GM10266 (cell line): Measurements from ENCODE around the gene ZDHHC14.

Experiments used
- DNase-seq: peaks from one replicate; pipeline ENCODE4 v3.0.0; 2012; ENCODE audit errors: extremely low spot score
- TF ChIP-seq, protein P1 (sequence below): IDR thresholded peaks from 2 replicates; pipeline ENCODE4 v1.5.1; 2012; ENCODE audit warnings: mild to moderate bottlenecking, low read depth; ENCODE audit not compliant: control insufficient read depth, insufficient read depth; ENCODE audit errors: missing control alignments

ZDHHC14 gene

DNA sequence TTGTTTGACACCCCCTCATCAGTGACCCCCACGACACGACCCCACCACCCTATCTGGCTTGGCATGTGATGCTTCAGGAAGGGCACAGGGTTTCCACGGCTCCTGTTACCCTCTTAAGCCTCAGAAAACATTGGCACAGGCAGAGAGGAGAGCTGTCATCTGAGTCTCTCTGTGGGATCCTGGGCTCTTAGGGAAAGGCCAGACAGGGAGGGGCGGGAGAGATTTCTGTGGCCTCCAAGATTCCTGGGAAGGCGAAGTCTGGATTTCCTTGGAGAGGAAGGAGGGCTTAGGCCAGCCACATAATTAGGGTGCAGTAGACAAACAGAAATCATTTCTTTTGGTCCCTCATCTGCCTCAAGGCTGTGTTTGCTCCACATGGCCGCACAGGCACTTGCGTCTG lies 250.4 kb downstream of the ZDHHC14 start:
- TF ChIP-seq, protein P1, sequence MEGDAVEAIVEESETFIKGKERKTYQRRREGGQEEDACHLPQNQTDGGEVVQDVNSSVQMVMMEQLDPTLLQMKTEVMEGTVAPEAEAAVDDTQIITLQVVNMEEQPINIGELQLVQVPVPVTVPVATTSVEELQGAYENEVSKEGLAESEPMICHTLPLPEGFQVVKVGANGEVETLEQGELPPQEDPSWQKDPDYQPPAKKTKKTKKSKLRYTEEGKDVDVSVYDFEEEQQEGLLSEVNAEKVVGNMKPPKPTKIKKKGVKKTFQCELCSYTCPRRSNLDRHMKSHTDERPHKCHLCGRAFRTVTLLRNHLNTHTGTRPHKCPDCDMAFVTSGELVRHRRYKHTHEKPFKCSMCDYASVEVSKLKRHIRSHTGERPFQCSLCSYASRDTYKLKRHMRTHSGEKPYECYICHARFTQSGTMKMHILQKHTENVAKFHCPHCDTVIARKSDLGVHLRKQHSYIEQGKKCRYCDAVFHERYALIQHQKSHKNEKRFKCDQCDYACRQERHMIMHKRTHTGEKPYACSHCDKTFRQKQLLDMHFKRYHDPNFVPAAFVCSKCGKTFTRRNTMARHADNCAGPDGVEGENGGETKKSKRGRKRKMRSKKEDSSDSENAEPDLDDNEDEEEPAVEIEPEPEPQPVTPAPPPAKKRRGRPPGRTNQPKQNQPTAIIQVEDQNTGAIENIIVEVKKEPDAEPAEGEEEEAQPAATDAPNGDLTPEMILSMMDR = no peak
- DNase-seq = no peak

DNA sequence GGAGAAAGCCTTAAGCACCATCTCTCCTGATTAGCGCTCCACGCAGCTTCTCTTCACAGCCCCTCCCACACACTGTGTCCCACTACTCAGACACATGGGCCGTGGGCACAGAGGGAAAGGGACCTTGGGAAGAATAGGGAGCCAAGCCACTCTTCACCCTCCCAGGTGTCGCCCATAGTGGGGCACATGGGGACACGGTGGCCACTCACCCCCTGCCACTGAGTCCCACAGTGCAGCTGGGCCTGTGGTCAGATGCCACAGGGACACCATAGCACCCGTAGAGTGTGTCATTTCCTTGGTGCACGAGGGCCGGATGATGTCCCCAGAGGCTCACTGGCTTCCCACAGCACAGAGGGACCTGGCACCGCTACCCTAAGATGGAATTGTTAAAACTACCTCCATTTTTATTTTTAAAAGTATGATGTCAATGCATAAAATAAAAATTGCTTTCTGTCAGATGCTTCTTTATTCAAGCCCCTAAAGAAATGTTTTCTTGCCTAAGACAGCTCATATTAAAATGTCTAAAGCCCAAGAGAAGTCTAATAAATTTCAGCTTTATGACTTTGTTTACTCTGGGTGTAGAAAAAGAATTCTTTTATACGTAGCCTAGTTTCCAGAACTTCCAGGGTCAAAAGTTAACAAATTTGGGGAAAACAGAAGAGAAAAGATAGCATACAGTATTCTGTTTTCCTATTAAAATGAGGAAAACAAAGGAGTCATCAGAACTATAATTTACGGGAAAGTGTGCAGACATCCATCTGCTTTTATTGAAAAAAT lies 251.0 kb downstream of the ZDHHC14 start:
- TF ChIP-seq, protein P1 = no peak

DNA sequence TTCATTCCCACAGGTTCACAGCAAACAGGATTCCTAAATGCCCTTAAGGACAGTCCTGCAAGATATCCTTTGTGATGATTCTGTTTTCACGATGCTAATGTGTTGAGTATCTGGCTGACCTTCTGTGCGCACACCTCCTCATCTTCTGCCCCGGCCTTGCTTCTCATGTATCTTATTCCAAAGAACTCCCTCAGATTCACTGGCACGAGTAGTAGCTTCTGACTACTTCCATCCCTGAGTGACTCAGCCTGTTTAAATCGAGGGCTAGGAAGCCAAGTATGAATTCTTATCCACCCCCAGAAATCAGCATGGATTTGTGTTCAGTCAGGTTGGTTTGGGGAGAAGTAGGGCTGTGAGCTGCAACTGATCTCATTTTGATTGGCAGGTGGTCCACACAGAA lies 251.8 kb downstream of the ZDHHC14 start:
- no peak for DNase-seq

More for the DNA sequence above, 251.0 kb downstream of the ZDHHC14 start:
- no peak for DNase-seq

DNA sequence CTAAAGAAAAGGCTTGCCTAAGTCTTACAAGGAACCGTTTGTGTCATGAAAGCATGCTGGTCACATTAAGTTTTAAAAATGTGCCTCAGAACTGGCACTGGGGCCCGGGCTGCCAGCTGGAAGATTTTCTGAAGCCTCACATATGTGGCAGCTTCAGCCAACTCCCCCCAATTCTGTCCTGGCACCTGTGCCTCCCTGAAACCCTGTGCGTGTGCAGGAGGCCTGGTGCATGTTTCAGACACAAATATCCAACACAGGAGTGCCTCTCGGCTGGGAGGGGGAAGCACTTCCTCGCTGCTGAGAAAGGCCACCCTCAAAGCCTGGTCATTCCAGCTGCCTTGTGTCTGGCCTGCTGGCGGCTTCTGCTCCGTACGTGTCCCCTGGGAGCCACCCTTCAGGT lies 253.6 kb downstream of the ZDHHC14 start:
- no peak for DNase-seq
- TF ChIP-seq, protein P1 = no peak

More for the DNA sequence above, 251.8 kb downstream of the ZDHHC14 start:
- TF ChIP-seq, protein P1 = no peak

DNA sequence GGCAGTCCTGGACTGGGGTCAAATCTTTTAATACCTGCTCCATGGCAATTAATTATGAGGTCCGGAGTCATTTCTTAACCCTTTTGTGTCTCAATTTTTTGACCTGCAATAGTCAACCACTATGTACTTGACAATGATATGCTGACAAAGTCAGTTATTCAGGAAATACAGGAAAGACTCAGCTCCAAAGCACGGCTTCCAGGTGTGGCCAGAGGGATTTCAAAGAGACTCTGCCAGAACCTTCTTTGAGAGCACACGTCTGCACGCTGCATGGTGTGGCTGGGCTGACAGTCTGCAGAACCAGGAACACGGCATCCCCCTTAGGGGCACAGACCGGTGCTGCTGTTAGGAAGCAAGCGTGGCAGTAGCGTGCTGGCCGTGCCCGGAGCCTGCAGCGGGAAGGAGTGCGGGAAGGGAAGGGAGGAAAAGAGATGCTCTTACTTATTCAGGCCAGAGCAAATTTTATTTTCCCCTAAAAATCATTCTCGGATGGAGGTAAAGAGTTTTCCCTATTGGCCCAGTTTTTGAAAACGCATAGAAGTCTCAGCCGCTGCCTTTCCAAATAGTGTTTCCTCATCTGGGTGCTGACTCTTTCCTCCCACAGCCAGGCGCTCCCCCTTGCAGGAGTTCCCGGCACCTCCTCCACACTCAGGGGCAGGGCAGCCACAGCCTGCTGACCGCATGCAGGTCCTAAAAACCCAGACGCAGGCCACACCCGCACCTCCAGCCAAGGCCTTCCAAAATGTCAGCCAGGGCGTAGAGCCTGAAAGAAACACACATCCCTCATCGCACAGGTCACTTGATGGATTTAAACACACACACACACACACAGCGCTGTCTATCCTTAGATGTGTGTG lies 254.6 kb downstream of the ZDHHC14 start:
- no peak for DNase-seq
- TF ChIP-seq, protein P1 = no peak

DNA sequence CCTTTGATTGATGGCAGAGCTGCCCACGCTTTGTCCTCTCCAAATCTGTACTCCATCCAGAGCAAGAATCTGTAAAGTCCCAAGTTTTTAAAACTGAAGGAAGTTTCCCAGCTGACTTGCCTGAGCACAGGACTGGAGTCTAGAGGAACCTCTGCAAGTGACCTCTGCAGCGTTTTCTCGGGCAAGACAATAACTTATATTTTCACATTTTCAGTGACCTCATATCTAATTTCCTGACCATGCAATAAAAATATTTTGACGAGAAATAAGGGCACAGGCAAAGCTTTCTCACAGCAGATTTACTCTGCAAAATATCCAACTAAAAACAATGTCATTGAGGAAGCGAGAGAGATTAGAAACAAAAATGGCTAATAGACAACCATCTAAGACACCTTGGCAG lies 256.5 kb downstream of the ZDHHC14 start:
- TF ChIP-seq, protein P1 = no peak
- DNase-seq = no peak
